Activated T-cell treated with anti-CD3 and anti-CD28 coated beads for 4 hours (primary cell): ENCODE data around the gene INF2.

Experiments used
- DNase-seq: peaks from one replicate; pipeline ENCODE4 v3.0.0-alpha.2; 2020

The INF2 gene

DNA sequence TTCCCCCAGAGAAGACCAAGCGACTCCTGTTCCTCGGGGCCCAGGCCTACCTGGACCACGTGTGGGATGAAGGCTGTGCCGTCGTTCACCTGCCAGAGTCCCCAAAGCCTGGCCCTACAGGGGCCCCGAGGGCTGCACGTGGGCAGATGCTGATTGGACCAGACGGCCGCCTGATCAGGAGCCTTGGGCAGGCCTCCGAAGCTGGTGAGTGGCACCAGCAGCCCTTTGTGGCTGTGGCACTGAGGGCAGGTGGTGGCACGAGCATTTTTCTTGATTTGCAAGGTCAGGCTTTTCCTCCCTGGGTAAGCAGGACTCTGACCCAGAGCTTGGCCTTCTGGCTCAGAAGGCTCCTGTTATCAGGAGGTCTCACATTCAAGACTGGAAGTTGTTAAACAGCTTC lies 66.2 kb downstream of the INF2 start:
- DNase-seq = no peak

DNA sequence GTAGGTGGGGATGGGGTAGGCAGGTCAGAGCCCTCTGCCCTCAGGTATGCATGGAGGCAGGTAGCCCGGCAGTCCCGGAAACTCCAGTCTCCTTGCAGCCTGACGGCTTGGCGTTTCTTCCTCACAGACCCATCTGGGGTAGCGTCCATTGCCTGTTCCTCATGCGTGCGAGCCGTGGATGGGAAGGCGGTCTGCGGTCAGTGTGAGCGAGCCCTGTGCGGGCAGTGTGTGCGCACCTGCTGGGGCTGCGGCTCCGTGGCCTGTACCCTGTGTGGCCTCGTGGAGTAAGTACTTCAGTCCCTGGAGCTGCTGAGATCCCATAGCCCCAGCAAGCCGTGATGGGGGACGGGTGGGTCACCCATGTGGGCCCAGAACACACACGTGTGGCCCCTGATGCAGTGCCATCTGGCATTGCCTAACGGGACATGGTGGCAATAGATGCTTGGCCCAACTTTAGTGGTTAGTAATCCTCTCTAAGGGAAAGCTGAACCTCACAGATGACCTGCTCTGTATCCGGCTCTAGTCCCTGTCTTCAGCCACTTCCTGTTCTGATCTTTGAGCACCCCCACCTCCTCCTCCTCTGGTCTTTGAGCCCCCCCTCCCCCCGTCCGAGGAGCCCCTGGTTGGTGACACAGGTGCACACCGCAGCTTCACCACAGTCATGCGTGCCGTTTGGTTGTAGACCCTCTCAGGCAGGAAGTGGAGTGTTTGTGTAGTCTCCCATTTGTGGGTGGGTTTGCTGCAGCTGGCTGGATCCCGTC lies 67.2 kb downstream of the INF2 start:
- no peak for DNase-seq

DNA sequence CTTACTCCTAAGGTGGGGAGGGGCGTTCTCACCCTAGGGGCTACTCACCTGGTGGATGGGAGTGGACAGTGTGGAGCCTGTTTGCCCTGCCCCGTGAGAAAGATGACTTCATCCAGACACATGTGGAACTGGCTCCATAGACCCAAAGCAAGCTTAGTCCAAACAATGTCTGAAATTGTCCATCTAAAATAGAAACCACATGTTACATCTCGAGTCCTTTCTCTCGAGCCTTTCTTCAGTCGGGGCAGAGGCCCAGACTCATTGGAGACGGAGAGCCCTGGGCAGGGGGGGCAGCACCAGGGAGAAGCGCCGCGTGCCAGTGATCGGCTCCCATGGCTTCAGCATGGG lies 67.8 kb downstream of the INF2 start:
- no peak for DNase-seq

DNA sequence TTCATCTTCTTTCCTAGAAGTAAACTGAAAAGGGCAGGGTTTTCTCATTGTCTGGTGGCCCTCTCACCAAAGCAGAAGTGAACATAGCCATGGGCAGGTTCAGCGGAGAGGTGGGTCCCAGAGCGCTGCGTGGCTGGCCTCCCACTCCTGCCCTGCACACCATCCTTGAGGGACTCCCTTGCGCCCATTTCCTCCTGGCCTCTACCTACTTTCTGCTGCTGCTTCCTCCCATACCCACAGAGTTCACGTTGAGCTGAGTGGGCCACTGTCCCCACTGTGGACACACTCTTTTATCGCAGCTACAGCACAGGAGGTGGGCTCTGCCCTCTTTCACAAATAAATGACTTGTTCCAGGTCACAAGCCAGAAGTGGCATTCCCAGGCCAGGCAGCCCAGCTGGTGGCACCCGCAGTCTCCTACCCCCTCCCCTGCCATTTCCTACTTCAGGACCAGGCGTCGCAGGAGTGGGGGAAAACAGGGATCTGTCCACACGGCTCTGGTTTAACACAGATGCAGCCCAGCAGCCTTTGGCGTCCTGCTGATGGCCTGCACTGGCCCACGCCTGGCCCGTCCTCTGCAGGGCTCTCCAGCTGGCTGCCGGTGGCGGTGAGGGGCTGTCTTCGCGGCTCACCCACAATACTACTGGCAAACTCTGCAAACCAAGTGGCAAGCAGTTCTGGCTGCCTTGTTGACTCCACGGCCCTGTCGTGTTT lies 68.4 kb downstream of the INF2 start:
- no peak for DNase-seq

DNA sequence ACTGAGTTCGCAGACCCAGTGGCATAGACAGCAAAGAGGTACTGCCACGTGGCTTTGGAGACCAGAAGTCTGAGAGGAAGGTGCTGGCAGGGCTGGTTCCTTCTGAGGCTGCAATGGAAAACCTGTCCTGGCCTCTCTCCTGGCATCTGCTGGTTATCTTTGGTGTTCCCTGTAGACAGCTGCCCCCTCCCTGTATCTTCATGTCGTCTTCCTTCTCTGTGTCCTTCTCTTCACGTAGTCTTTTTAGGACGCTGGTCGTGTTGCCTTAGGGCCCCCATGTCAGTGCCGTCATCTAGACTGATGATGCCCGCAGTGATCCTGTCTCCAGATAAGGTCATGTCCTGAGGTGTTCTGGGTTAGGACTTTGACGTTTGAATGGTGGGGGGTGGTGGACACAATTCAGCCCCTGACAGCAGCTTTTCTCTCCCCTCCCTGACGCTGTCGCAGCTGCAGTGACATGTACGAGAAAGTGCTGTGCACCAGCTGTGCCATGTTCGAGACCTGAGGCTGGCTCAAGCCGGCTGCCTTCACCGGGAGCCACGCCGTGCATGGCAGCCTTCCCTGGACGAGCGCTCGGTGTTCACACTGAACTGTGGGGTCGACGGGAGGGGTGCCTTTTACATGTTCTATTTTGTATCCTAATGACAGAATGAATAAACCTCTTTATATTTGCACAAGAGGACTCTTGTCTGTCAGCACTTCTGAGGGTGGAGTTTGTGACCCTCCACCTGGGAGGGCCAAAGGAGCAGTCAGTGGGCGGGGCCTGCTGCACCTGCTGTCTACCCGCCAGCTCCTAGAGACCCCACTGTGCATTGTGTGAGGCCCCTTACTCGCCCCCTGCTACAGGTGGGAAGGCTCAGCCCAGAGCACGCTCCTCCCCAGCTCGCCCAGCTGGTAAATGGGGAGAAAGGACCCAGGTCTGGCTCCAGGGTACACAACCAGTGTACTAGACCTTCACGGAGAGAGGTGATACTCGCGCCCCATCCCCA lies 69.9 kb downstream of the INF2 start:
- no peak for DNase-seq

DNA sequence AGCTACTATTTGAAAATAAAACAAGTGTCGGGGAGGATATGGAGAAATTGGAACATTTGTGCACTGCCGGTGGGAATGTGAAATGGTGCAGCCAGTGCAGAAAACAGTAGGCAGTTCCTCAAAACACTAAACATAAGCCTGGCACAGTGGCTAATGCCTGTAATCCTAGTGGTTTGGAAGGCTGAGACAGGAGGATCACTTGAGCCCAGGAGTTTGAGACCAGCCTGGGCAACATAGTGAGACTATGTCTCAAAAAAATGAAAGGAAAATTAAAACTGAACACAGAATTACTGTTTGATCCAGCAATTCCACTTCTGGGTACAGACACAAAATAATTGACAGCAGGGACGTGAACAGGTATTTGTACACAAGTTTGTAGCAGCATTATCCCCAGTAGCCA lies 76.1 kb downstream of the INF2 start:
- no peak for DNase-seq

DNA sequence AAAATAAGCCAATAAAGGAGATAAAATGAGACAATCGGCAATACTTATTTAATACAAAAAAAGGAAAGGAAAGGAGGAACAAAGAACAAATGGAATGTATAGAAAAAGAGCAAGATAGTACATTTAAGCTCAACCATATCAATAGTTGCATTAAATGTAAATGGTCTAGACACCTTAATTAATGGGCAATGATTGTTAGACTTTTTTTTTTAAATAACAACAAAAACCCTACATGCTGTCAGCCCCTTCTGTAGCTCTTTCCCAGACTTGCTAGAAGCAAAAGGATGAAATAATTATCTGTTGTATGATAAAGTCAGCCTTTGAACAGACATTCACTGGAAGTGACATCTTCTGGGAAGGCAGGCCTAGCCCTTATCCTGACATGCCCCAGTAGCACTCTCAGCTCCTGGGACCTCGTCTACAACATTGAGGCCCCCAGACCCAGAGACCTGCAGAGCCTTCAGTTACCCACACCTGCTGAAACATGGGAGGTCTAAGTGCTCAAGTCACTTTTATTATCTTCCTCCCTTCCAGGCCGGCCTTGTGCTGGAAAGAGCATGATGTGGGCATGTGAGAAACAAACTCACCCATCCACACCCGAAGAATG lies 76.9 kb downstream of the INF2 start:
- no peak for DNase-seq

DNA sequence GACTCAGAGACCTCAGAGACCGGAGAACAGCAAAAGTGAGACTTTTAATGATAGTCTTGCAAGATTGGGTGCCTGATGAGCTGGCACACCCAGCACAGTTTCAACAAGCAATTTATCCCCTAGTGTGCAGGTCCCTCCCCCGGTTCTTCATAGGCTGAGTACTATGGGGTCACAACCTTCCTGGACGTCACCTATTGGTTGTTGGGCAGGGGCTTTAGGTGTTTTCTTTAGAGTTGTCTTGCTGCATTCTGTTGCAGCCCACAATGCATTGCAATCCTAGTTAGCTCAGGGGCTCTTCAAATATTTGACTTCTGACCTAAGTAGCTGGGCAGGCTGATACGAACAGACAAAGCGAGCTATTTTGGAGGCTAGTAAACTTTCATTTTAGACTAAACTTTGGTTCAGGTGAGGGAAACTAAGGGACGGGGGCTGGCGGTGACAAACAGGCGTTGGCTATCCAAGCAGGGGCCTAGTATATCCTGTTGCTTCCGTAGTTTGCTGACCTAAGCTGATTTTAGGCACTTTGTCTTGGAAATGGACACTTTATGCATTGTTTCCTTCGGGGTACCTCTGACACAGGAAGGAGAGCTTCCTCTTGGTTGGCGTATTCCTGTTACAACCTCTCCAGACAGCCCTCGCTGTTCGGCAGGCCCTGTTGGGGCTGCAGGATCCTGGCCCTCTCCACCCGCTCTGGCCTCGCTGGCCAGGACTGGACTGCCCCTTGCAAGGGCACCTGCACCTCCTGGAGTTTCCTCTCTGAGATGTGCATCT lies 77.6 kb downstream of the INF2 start:
- DNase-seq = no peak

DNA sequence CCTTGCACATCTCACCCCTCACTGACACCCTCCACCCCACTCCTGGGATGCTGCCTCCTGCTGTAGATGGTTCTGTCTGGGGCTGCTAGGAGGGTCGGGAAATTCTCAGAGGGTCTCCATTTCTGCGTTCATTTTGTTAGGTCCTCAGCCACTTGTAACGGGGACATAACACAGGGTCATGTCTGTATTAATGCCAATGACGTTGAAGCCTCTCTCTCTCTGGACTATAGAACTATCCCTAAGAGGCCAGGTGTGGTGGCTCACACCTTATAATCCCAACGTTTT lies 78.2 kb downstream of the INF2 start:
- DNase-seq = no peak

DNA sequence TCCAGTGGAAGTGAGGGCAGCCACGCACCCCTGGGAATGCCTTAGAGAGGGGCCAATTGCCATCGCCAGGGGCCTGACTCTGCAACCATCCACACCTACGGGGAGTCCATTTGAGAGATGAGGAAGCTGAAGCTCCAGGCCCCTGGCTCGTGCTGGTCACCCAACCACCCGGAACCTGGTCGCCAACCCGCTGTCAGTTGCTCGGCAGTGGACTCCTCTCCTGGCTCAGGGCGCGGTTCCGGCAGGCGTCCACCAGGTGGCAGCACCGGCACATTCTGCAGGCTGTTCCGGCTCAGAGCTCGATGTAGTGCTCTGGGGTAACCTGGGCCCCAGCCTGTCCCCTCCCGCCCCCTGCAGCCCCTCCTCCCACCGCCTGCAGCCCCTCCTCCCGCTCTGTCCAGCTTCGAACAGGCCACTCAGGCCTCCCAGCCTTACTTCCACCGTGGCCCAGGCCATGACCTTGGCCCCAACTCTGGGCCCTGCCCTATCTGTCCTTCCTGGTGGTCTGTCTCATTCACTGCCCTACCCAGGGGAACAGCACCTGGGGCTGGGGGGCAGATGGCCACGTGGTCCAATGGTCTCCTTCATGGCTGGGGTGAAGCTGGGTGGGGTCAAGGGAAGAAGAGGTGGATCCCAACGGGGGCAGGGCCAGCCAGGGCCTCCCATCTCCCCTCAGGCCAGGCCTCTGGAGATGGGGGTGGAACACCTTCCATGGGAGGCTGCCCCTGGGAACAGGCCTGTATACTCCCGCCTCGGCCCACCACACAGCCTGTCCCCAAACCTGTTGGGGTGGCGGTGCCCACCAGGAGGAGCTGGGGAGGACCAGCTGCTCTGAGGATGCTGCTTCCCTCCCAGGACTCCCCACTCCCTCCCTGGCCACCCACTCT lies 79.3 kb downstream of the INF2 start:
- peak; percentile 92 for DNase-seq

DNA sequence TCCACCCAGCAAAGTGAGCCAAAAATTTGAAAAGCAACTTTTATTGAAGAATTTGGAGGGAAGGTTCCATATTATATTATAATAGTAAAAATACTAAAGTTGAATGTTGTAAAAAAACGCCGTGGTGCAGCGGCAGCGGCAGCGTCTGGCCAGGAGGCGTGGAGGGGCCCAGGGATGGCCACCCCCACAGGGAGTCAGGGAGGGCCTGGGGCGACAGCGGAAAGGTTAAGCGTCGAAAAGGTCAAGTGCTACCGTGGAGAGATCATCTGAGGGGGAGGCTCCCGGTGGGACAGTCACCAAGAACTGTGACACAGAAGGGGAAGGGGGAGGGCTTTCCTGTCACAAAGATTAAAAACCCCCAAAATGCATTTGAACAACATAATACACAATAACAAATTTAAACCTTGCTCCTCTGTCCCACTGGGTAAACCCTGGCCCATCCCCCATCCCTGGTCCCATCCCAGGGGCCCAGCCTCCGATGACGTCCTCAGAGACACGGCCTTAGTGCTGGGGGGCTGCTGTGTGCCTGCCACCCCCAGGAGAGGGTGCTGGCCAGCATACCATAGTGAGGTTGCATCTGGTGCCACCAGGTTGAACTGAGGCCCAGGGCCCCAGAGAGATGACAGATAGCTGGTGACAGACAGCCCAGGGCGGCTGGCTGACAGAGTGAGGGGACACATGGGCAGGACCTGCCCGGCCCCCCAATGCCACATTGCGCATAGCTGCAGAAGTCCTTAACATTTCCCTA lies 80.1 kb downstream of the INF2 start:
- DNase-seq = no peak

DNA sequence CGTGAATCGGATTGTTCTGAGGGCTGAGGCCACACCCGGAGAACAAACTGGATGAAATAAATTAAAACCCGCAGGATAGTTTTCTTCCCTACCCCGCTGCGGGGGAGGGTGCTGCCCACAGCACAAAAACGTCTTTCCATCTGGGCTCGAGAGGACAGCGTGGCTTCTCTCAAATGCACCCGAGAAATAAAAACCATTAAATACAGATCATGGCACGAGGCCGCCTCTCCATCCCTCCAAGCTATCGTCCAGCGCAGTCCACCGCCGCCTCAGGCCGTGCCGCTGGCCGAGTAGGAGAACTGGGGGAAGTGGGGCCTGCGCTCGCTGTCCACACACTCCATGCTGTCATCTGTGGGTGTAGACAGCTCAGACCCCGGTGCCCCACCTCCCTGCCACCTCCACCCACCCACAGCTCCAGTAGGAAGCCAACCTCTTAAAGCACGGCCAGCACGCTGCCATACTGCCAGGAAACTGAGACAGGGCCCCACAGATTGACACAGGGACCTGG lies 80.7 kb downstream of the INF2 start:
- DNase-seq = no peak

DNA sequence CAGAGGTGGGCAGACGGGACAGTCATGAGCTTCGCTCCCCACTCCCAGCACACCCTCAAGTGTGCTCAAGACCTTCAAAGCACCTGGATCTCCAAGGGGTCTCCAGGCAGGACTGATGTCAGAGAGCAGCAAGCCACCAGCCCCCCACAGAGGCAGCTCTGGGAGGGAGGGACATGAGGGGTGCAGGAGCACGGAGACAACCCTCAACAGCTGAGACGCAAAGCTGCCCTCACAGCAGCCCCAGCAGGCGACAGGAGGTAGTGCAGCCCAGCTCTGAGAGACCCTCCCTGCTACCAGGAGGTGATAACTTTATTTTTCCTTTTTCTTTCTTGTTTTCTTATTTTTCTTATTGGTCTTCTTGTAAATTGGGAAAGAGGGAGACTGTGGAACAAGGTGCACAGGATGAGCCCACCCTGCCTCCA lies 81.4 kb downstream of the INF2 start:
- DNase-seq = no peak

DNA sequence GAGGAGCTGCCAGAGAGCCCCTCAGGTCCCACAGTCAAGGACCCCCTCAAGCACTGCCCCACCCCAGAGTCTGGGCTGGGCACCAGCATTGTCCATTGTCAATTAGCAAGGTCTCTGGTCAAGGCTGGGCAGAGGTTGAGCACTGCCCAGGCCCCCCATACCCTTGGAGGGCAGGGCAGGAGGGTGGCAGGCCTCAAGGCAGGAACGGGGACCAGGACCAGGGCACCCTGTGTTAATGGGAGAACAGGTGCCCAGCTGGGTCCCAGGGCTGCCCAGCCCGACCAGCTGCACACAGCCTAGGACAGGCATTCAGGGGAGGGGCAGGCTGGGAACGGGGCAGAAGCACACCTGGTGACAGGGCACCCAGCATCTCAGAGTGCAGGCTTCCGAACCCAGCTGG lies 82.0 kb downstream of the INF2 start:
- no peak for DNase-seq
